Endothelial cell of umbilical vein (primary cell): ENCODE results near the gene ZNF157.
"Not testable (repeated sequence)": the region's sequence is repeated elsewhere in the genome, so short reads cannot be mapped to it uniquely, and the experiment has no call there.

Source experiments
- EZH2 ChIP-seq: IDR thresholded peaks from 2 replicates; pipeline ENCODE4 v1.6.1; 2012; ENCODE audit warnings: borderline replicate concordance, low read depth, mild to moderate bottlenecking, moderate library complexity, low read length, inconsistent platforms; ENCODE audit not compliant: severe bottlenecking
- FOS ChIP-seq: IDR thresholded peaks from 2 replicates; pipeline ENCODE4 v1.6.1; 2011; ENCODE audit warnings: mild to moderate bottlenecking, low read length, moderate library complexity, borderline replicate concordance; ENCODE audit not compliant: insufficient read depth
- GATA2 ChIP-seq: IDR thresholded peaks from 2 replicates; pipeline ENCODE4 v1.7.0; 2011; ENCODE audit warnings: low read depth, mild to moderate bottlenecking, moderate library complexity, mixed read lengths, low read length; ENCODE audit not compliant: insufficient read length, insufficient read depth
- JUN ChIP-seq: IDR thresholded peaks from 2 replicates; pipeline ENCODE4 v1.6.1; 2011; ENCODE audit warnings: borderline replicate concordance, low read depth; ENCODE audit not compliant: insufficient read length, insufficient read depth
- MYC ChIP-seq: IDR thresholded peaks from one replicate; pipeline ENCODE4 v1.6.1; 2011; ENCODE audit warnings: mild to moderate bottlenecking, low read depth, low read length
- POLR2A ChIP-seq: IDR thresholded peaks from 2 replicates; pipeline ENCODE4 v1.6.1; 2012; ENCODE audit warnings: low read depth, mild to moderate bottlenecking, control low read depth, low read length
- POLR2AphosphoS5 ChIP-seq: IDR thresholded peaks from 2 replicates; pipeline ENCODE4 v1.6.1; 2012; ENCODE audit warnings: low read depth, mild to moderate bottlenecking, control low read depth, low read length, moderate library complexity; ENCODE audit not compliant: insufficient read depth
- TF ChIP-seq, protein P1 (sequence below), 2 donors: IDR thresholded peaks; 1 replicate in 1 of 2; 2 replicates in 1 of 2; pipeline ENCODE4 v1.5.1; 2011; ENCODE audit warnings: low read length in 2 of 2, mild to moderate bottlenecking in 2 of 2, moderate library complexity in 2 of 2, control low read depth in 1 of 2, inconsistent platforms in 1 of 2, low read depth in 1 of 2; ENCODE audit not compliant: insufficient read depth in 1 of 2; ENCODE audit errors: extremely low read depth in 1 of 2
- TF ChIP-seq, protein P2 (sequence below): IDR thresholded peaks from 2 replicates; pipeline ENCODE4 v1.6.1; 2011; ENCODE audit not compliant: insufficient read depth, insufficient read length

DNA sequence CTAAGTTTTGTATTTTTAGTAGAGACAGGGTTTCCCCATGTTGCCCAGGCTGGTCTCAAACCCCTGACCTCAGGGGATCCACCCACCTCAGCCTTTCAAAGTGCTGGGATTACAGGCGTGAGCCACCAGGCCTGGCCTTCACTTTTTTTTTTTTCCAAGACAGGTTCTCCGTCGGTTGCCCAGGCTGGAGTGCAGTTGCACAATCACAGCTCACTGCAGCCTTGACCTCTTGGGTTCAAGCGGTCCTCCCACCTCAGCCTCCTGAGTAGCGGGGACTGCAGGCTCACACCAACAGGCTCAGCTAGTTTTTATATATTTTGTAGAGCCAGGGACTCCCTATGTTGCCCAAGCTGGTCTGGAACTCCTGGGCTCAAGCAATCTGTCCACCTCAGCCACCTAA, 37.6 kb upstream of the ZNF157 start:
- TF ChIP-seq POLR2A, POLR2AphosphoS5, EZH2, JUN, GATA2, MYC, FOS: not testable (repeated sequence)
- TF ChIP-seq, protein P1, sequence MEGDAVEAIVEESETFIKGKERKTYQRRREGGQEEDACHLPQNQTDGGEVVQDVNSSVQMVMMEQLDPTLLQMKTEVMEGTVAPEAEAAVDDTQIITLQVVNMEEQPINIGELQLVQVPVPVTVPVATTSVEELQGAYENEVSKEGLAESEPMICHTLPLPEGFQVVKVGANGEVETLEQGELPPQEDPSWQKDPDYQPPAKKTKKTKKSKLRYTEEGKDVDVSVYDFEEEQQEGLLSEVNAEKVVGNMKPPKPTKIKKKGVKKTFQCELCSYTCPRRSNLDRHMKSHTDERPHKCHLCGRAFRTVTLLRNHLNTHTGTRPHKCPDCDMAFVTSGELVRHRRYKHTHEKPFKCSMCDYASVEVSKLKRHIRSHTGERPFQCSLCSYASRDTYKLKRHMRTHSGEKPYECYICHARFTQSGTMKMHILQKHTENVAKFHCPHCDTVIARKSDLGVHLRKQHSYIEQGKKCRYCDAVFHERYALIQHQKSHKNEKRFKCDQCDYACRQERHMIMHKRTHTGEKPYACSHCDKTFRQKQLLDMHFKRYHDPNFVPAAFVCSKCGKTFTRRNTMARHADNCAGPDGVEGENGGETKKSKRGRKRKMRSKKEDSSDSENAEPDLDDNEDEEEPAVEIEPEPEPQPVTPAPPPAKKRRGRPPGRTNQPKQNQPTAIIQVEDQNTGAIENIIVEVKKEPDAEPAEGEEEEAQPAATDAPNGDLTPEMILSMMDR (IDR thresholded peaks at IDR 0.05; ENCODE audit: extremely low read depth in 1 of 2, insufficient read depth in 1 of 2, low read depth in 1 of 2, low read length in 2 of 2), result not testable (repeated sequence)
- TF ChIP-seq, protein P2, sequence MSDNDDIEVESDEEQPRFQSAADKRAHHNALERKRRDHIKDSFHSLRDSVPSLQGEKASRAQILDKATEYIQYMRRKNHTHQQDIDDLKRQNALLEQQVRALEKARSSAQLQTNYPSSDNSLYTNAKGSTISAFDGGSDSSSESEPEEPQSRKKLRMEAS, result not testable (repeated sequence)
